Hepatocyte (in vitro differentiated cells): ENCODE results near the gene NTNG1.

Experiments
- CTCF ChIP-seq: fragments of 200-600 bp; sonication (generic); IDR thresholded peaks from 2 replicates; pipeline ENCODE4 v1.5.1; 2016; ENCODE audit warnings: antibody characterized with exemption, mild to moderate bottlenecking; ENCODE audit not compliant: poor library complexity
- EZH2 ChIP-seq: fragments of 200-600 bp; sonication (generic); IDR thresholded peaks from 2 replicates; pipeline ENCODE4 v1.6.1; 2016; ENCODE audit warnings: antibody characterized with exemption, mild to moderate bottlenecking, borderline replicate concordance
- EZH2phosphoT487 ChIP-seq: fragments of 200-600 bp; sonication (generic); IDR thresholded peaks from one replicate; pipeline ENCODE4 v1.6.1; 2018; ENCODE audit warnings: antibody characterized with exemption, mild to moderate bottlenecking, low read depth, moderate library complexity; ENCODE audit not compliant: unreplicated experiment, severe bottlenecking

GRCh38 chr1:107293901-107294613, 153.2 kb downstream of the NTNG1 start:
- TF ChIP-seq CTCF (no peak), EZH2phosphoT487 (no peak), EZH2 (no peak)
